Measurements from ENCODE around the gene CAPN11. TPM values are rescaled to one million over a fixed set of nuclear protein-coding genes. Genes with fewer than 3 reads are reported as not detected.

The CAPN11 gene
- total and polyA plus RNA-seq, 10 of the 15 experiments (the other 5 are each of a cell fraction or from before 2014, with no cell fraction given): 0.05 to 0.44 (median 0.31) TPM

- Histone ChIP-seq H4K20me1 (ENCODE audit: control insufficient read depth, insufficient read depth) (no peaks in the 10 kb centered on the region), H3K27me3 (replicated peaks in 1 of 2; ENCODE audit: control insufficient read depth in 2 of 2, insufficient read depth in 2 of 2, low read length in 1 of 2) (no peaks in the 10 kb centered on the region), H3K9ac (ENCODE audit: control insufficient read depth, insufficient read depth, low read length) (no peak overlapping the region), H3K9me3 (replicated peaks; ENCODE audit: control insufficient read depth, insufficient read depth, low read length) (no peaks in the 10 kb centered on the region), H3K36me3 (ENCODE audit: control insufficient read depth in 2 of 2, insufficient read depth in 2 of 2, low read length in 1 of 2) (no peaks in the 10 kb centered on the region), H3K27ac (ENCODE audit: control insufficient read depth, insufficient read depth) (no peak overlapping the region), H3K4me3 (no peak overlapping the region), H3K4me2 (ENCODE audit: control insufficient read depth, insufficient read depth) (no peak overlapping the region), H3K4me1 (ENCODE audit: control insufficient read depth, insufficient read depth, low read length) (no peaks in the 10 kb centered on the region), H3K79me2 (ENCODE audit: control insufficient read depth, insufficient read depth, low read length) (no peaks in the 10 kb centered on the region), H2AFZ (ENCODE audit: control insufficient read depth, low read depth, low read length) (no peak overlapping the region)
- FAIRE-seq (no peak), DNase-seq (ENCODE audit: low read depth, low spot score) (no peak), ATAC-seq (no peak)
- in situ Hi-C loops (cut with MboI): no loop called here
- ChIA-PET POLR2A (no interaction called here), RAD21 (ENCODE audit: unreplicated experiment) (interaction anchor here (0.8 kb wide), 1 partner anchor 26 kb away, joined by 3 read pairs; no protein-coding TSS in a partner anchor), CTCF (interaction anchor here (0.7 to 0.9 kb wide), 2 partner anchors 65 to 111 kb away, joined by 3 to 4 read pairs; no protein-coding TSS in a partner anchor), SMC1A (ENCODE audit: uncharacterized antibody, unreplicated experiment) (interaction anchor here (0.6 to 1.3 kb wide), 2 partner anchors 10 to 557 kb away, joined by 3 to 4 read pairs; no protein-coding TSS in a partner anchor)
- BruUV-seq (replicated peaks): no TSS peak
- intact Hi-C loops (cut with micrococcal nuclease; ENCODE audit: unreplicated experiment): no loop called here
- WGBS (ENCODE audit: insufficient coverage, insufficient replicate concordance, low lambda C conversion rate, missing lambda C conversion rate): 75% methylated on average over 11 of the region's 11 CpGs
- TF ChIP-seq TBL1XR1 (IDR thresholded peaks at IDR 0.05; ENCODE audit: low read depth, low read length): no peak
- TF ChIP-seq CHD4 (IDR thresholded peaks at IDR 0.05): no peak
- TF ChIP-seq RBBP5 (conservative IDR thresholded peaks at IDR 0.05): no peak
- TF ChIP-seq, protein P1, sequence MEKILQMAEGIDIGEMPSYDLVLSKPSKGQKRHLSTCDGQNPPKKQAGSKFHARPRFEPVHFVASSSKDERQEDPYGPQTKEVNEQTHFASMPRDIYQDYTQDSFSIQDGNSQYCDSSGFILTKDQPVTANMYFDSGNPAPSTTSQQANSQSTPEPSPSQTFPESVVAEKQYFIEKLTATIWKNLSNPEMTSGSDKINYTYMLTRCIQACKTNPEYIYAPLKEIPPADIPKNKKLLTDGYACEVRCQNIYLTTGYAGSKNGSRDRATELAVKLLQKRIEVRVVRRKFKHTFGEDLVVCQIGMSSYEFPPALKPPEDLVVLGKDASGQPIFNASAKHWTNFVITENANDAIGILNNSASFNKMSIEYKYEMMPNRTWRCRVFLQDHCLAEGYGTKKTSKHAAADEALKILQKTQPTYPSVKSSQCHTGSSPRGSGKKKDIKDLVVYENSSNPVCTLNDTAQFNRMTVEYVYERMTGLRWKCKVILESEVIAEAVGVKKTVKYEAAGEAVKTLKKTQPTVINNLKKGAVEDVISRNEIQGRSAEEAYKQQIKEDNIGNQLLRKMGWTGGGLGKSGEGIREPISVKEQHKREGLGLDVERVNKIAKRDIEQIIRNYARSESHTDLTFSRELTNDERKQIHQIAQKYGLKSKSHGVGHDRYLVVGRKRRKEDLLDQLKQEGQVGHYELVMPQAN (conservative IDR thresholded peaks at IDR 0.05): no peak
- TF ChIP-seq TCF7 (IDR thresholded peaks at IDR 0.05; ENCODE audit: borderline replicate concordance): no peak
- no peak for TF ChIP-seq DPF2 (IDR thresholded peaks at IDR 0.05)
- TF ChIP-seq TCF3 (IDR thresholded peaks at IDR 0.05; ENCODE audit: borderline replicate concordance, insufficient read depth, low read depth, low read length): no peak
- no peak for TF ChIP-seq CBX3 (IDR thresholded peaks at IDR 0.05; ENCODE audit: borderline replicate concordance, low read depth)
- no peak for TF ChIP-seq SMARCA5 (IDR thresholded peaks at IDR 0.05)
- no peak for TF ChIP-seq NFIC (IDR thresholded peaks at IDR 0.05; ENCODE audit: low read depth, low read length)
- TF ChIP-seq RELB (IDR thresholded peaks at IDR 0.05; ENCODE audit: low read depth): no peak
- no peak for TF ChIP-seq BCLAF1 (IDR thresholded peaks at IDR 0.05)
- no peak for TF ChIP-seq CREB1 (IDR thresholded peaks at IDR 0.05; ENCODE audit: low read depth)
These were observed 44.5 kb downstream of the CAPN11 start for GRCh38 chr6:44202972-44203750.

All from GM12878 (cell line).